Activated T-cell treated with anti-CD3 and anti-CD28 coated beads, Interleukin-2, amount 50 U/mL, for 48 hours (primary cell): Measurements from ENCODE around the gene ABHD14A.

Source experiments
- DNase-seq, 2 experiments: peaks; one replicate each; pipeline ENCODE4 v3.0.0-alpha.2; 2020

Gene ABHD14A

DNA sequence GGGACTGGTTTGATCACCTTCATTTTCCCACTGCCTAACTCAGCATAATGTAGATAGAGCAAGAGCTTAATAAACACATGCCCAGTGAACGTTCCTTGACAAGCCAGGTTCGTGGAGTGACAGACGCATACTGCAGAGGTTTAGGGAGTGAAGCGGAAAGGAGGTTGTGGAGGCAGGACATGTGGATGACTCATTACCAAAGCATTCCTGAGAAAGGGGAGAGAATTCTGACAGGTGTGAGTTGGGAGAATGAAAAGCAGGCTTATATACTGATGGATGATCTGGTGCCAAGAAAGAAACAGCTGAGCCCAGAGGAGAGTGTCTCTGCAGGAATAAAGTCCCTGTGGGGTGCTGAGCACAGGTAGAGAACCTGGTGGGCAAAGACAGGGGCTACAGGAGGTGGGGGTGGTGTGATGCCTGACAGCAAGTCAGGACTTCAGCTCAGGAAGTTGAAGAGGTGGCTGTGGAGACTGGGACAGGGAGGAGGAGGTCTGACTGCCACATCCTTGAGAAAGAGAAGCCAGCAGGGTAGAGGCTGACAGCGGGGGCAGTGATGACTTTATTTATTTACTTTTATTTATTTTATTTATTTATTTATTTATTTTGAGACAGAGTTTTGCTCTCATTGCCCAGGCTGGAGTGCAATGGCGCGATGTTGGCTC lies 23.2 kb downstream of the ABHD14A start:
- DNase-seq = no peak

GRCh38 chr3:51998774-51999173 lies 23.9 kb downstream of the ABHD14A start:
- no peak for DNase-seq

DNA sequence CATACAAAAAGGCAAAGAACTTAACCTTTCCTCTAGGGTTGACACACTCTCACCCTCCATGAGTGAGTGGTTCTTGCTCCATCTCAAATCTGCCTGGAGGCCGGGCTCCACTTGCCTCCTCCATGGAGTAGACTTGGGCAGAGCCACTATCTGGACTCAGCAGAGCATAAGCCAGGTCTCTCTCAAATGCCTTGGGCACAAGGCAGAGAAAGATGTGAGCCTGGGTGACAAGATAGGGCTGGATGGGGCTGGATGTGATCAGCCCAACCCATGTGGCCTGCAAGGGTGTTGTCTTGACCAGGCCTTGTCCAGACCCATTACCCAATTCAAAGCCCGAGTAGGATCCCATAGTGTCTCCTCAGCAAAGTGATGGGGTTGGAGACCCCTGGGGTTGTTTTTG lies 25.0 kb downstream of the ABHD14A start:
- no peak for DNase-seq

DNA sequence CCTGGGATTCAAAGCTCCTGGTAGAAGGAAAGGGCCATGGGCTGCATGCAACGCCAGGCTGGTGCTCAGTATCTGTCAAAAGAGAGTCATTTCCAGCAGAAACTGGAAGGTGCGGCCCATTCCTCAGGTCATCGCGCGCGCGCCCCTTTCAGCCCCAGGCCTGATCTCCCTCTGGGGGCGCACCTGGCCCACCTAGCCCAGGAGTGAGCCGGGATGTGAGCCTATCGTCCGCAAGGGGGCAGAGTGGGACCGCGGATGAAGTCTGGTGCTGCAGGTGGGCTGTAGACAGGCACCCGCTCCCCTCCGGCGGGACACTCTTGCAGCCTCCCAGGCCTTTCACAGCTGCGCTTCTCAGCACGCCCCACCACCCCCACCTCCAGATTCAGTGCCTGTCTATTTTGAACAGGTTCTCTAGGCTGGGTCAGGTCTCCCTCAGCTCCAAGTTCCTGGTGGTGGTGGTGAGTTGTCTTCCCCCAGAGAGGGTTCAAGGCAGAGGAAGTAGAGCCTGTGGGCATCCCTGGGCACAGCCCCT lies 26.6 kb downstream of the ABHD14A start:
- DNase-seq = peak; percentile 91 to 93

GRCh38 chr3:52002748-52003147 lies 27.9 kb downstream of the ABHD14A start:
- no peak for DNase-seq

- no peak for DNase-seq
Observed at GRCh38 chr3:52004163-52004787, 29.4 kb downstream of the ABHD14A start.

- DNase-seq = no peak
Observed at GRCh38 chr3:52004906-52005395, 30.1 kb downstream of the ABHD14A start.

GRCh38 chr3:52005571-52005986 lies 30.7 kb downstream of the ABHD14A start:
- DNase-seq = no peak

- DNase-seq = no peak
Observed at GRCh38 chr3:52006017-52006819, 31.4 kb downstream of the ABHD14A start.

GRCh38 chr3:52006820-52007133 lies 31.9 kb downstream of the ABHD14A start:
- DNase-seq = no peak

GRCh38 chr3:52007291-52007690 lies 32.4 kb downstream of the ABHD14A start:
- no peak for DNase-seq

GRCh38 chr3:52010431-52010830 lies 35.6 kb downstream of the ABHD14A start:
- DNase-seq = no peak

DNA sequence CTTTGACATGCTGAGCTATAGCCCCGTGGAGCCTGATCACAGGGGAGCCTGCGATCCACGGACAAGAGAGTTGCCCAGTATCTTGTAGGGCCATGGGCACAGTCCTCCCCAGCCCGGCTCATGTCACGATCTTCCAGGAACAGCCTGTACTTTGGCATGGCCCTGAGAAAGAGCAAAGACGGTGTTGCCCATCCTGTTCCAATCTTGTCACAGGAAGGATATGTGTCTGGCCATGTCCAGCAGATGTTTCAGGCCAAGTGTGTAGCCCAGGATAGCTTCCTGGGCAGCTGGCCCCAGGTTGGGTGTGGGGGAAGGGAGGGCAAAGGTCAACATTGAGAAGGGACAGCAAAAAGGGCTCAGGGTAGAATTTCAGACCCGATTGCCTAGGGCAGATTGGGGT lies 37.8 kb downstream of the ABHD14A start:
- no peak for DNase-seq

DNA sequence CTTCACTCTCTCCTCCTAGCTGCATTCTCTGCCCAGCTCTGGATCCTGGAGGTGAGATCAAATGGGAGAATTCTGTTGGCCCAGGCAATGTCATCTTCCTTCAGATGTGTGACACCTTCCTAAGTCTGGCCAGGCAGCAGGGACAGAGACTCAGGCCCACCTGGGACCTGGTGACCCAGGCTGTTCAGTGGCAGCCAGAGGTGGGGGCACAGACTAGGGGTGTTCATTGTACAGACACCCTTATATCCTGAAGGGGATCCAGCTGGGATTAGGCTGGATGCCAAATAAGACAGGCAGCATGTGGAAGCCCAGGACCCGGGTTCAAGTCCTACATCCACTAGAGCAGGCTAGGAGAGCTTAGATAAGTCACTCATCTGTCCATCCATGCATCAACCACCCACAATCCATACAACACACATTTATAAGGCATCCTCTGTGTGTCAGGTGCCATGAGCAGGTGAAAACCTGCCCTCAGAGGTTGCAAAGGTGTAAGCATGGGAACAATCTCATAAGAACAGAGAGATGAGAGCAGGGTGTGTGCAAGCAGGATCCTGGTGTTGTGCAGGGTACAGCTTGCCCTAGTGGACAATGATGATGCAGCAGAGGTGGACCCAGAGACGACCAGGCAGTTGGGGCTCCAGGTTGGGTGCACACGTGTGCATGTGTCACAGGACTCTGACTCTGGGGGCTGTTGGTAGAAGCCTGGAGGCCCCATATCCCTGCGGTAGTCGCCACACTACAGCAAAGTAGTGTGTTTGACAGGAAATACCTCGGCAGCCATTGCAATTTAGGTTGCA lies 39.1 kb downstream of the ABHD14A start:
- no peak for DNase-seq

GRCh38 chr3:52014613-52015012 lies 39.7 kb downstream of the ABHD14A start:
- DNase-seq = no peak

- no peak for DNase-seq
Observed at GRCh38 chr3:52015438-52016228, 40.8 kb downstream of the ABHD14A start.

DNA sequence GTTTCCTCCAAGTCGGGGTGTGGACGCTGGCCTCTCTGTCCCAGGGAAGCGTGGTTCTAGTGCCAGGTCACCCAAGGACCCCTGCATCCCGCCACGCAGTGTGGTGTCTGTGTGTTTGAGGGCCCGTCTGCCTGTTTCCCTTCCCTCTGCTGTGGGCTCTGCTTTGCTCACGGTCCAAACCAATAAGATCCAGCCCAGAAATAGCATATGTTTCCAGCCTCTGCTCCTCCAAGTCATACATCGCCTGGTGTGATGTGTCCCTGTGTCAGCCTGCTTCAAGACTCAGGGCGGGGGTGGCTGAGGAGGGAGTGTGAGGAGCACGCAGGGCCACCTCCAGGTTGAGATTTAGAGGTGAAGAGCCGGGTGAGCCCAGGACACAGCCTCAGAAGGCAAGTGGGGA lies 42.7 kb downstream of the ABHD14A start:
- no peak for DNase-seq

- DNase-seq = no peak
Observed at GRCh38 chr3:52018319-52019000, 43.6 kb downstream of the ABHD14A start.

- DNase-seq = no peak
Observed at GRCh38 chr3:52019352-52020080, 44.7 kb downstream of the ABHD14A start.

- no peak for DNase-seq
Observed at GRCh38 chr3:52020796-52021195, 45.9 kb downstream of the ABHD14A start.
